HG02571 (cell line): ENCODE results near the gene AREG.
"Not testable (repeated sequence)": the region's sequence is repeated elsewhere in the genome, so short reads cannot be mapped to it uniquely, and the experiment has no call there.

ENCODE experiments used
- ATAC-seq: cut with Tn5 transposase; IDR thresholded peaks from one replicate; pipeline ENCODE4 v1.9.1; 2021; ENCODE audit warnings: mild to moderate bottlenecking, moderate library complexity; ENCODE audit not compliant: unreplicated experiment

Gene AREG, protein sequence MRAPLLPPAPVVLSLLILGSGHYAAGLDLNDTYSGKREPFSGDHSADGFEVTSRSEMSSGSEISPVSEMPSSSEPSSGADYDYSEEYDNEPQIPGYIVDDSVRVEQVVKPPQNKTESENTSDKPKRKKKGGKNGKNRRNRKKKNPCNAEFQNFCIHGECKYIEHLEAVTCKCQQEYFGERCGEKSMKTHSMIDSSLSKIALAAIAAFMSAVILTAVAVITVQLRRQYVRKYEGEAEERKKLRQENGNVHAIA

GRCh38 chr4:74444891-74445642 is at the start of gene AREG:
TSS of gene AREG (plus strand) at chr4:74445136. CDS start at chr4:74445346, 210 bp downstream.
- ATAC-seq: peak; percentile 92

GRCh38 chr4:74395633-74396032 is 49.3 kb upstream of the AREG start:
- ATAC-seq: no peak

GRCh38 chr4:74397748-74398426 is 47.0 kb upstream of the AREG start:
- ATAC-seq: no peak

DNA sequence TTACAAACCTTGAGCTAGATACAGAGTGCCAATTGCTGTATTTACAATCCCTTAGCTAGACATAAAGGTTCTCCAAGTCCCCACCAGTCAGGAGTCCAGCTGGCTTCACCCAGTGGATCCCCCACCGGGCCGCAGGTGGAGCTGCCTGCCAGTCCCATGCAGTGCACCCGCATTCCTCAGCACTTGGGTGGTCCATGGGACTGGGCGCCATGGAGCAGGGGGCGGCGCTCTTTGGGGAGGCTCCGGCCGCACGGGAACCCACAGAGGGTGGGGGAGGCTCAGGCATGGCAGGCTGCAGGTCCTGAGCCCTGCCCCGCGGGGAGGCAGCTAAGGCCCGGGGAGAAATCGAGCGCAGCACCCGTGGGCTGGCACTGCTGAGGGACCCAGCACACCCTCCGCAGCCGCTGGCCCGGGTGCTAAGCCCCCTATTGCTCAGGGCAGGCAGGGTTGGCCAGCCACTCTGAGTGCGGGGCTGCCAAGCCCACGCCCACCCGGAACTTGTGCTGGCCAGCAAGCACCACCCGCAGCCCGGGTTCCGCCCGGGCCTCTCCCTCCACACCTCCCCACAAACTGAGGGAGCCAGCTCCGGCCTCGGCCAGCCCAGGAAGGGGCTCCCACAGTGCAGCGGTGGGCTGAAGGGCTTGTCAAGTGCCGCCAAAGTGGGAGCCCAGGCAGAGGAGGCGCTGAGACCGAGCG is 45.9 kb upstream of the AREG start:
- not testable (repeated sequence) for ATAC-seq

DNA sequence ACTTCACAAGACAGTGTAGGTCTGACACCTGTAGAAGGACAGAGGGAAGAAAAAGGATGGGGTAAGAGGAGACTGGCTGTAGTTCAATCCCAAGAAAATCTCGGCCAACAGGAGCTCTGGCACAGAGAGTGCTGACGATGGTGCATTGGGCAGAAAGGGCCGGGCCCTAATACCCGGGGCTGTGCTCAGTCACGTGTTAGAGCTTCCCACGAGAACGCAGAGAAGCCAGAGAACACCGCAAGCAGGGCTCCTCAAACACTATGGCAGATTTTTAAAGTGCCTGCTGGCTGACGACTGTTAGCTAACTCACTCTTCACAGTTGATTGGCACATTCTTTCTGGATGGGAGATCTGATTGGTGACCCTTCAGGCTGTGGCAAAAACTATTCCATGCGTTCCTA is 44.5 kb upstream of the AREG start:
- ATAC-seq: no peak

DNA sequence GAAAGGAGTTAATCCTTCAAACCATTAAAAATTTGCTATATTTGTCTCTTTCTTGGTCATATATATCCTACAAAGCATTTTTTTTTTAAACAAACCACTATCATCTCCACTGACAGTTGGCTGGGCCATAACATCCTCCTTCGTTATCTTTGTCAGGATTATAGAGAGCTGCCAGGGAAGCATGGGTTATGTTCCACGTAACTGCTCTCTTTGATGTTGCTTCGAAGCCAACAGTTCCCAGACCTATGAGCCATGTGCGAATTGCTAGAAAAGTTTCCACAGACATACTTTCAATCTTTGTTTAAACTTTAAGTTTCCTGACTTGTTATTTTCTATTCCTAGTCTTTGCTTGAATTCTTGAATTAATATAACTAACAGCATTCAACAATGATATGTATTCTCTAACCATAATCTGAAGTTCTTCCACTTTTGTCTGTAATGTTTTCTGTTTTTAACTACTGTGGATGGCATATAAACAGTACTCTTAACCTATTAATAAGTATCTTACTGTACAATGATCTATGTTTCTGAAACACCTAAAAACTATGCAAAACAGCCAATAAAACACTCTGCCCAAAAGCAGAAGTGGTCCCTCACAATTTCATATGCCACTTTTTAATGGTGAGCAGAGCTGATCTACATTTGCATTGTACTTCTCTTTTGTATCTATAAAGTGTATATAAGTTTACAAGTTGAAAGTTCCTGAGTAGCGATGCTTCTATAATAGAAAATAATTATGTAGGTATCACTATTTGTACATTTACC is 42.1 kb upstream of the AREG start:
- ATAC-seq: peak; percentile 93

DNA sequence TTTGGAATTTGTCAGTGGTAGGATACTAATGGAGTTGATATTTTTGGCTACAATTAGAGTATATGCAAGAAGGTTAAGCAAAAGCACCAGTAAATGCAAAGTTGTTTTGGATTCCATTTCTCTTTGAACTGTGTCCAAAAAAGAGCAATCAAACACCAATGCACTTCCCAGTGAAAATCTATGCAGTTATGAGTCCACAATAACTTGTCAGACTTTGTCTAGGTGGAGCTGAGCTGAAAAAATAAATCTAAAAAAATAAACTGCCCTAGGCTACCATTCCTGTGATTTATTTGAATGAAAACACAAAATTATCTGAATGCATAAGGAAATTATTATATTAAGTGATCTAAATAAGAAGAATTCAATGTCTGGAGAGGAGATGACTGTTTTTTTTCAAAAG is 37.0 kb upstream of the AREG start:
- no peak for ATAC-seq

- ATAC-seq: no peak
Measured at GRCh38 chr4:74408639-74409038, 36.3 kb upstream of the AREG start.

- ATAC-seq: no peak
Measured at GRCh38 chr4:74410272-74410671, 34.7 kb upstream of the AREG start.

- no peak for ATAC-seq
Measured at GRCh38 chr4:74412225-74412624, 32.7 kb upstream of the AREG start.

GRCh38 chr4:74413265-74413664 is 31.7 kb upstream of the AREG start:
- ATAC-seq: no peak

DNA sequence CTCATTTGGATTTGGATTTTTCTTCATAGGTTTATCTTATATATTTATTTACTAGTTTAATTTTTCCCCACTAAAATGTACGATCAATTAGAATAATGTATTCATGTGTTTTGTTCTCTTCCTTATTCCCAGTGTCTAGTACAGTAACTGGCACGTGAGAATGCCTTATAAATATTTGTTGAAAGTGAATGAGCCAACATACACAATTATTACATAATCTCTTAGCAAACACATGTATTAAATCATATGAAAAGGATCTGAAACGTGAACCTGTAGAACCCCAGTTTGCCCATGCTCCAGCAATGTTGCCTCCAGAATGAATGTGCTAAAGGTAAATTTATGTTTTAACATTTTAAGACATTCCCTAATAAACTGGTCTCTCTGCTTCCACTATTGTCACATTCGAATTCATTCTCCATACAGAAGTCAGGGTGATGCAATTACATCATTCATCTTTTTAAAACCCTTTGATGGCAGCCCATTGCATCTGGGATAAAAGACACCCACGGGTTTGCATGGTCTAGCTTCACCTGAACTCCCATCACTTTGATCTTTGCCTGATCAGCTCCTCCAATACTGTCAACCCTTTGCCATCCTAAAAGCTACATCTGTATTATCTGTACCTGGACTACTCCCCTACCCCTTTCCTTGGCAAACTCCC is 30.7 kb upstream of the AREG start:
- ATAC-seq: no peak

DNA sequence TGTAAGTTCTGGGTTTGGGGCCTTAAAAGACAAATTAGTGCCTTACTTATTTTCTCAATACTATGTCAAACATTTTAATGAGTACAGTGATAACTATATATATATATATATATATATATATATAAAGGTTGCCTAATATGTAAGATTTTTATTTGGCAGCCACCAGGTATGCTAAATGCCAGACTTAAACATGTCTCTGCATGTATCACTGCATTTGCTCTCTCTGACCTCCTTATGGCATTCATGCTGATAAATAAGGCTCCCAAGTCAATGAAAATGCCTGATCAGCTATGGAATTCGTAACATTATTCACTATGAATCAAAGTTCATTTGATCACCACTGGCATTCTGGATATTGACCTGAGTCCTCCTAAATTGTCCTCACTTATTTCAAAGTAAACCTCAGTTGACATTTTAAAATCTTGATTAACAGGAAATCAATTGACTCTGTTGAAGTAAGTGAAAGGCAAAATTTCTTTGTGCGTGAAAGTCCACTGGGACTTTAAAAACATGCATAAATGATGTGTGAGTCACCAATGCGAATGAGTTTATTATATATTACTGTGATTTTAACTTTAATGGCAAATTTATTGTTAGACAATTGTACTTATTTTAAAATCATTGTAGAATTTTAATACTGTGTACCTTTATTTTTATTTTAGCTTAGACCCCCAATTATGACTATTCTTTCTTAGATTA is 29.2 kb upstream of the AREG start:
- ATAC-seq: no peak

GRCh38 chr4:74418063-74418670 is 26.8 kb upstream of the AREG start:
- ATAC-seq: no peak

DNA sequence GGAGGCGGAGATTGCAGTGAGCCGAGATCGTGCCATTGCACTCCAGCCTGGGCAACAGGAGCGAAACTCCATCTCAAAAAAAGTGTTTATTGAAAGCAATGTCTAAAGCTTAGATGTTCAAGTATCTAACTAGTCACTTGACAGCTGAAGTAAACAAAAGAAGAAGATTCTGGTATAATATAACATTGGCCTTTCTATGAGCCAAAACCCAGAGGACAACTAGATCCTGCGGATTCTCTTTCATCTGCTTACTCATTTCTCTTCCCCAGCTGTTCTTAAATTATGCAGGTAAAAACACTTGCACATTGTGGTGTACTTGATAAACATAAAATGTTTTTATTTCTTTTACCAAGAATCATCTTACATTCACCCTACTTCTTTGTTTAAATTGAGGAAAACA is 24.1 kb upstream of the AREG start:
- no peak for ATAC-seq

DNA sequence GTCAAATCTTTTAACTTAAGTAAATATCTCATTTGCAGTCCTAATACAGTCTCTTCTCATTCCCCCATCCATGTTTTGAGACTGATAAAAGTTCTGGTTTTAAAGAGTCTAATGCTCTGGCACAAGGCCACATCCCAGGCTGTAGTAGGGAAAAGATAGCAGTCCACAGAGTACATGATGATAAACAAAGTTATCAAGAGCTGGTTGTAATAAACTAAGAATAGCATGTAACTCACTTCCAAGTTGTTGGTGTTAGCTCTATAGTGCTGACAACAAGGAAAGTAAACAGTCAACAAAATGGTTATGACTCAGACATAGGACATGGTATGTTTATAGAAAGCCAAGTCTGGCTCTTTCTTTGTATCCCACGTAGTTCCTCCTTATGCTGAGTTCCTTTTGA is 21.8 kb upstream of the AREG start:
- ATAC-seq: no peak

DNA sequence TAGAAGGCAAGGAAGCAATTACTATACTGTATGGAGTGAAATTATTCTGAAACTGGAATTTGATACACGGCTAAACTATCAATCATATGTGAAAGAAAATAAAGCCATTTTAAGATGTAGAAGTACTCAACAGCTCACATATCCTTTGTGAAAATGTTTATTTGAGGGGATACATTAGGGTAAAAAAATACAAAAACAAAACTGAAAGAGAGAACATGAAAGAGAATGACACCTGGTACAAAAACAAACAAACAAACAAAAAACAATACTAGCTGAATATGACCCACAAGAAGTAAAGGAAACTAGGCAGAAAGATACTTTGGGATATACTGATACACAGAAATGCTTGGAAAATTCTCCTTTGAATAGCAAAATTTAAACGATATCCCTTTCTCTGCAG is 20.8 kb upstream of the AREG start:
- ATAC-seq: no peak

DNA sequence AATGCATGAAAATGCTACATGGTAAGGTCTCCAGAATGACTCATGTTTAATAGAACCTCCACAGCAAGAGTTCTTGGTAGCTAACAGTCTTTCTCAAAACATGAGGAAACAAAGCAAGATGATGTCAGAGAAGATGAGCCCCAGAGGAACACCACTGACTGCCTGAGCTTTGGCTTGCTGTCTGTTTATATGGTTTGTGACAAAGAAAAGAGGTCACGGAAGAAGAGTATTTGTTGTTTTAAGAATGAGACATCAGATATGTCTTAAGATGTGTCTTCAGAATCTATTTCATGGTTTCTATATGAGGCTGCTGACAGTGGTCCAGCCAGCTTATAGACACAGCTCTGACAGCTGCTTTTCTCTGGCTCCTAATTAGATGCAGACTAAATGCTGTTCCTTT is 18.8 kb upstream of the AREG start:
- no peak for ATAC-seq

- ATAC-seq: no peak
Measured at GRCh38 chr4:74428276-74428675, 16.7 kb upstream of the AREG start.
